AG04449 (cell line): Measurements from ENCODE around the gene CUZD1.

Source experiments
- CTCF ChIA-PET: fragments of 350-600 bp; formaldehyde crosslinking; extraction: SDS; loops from one replicate; lab custom pipeline; 2021; ENCODE audit warnings: antibody characterized with exemption; lab: Yijun Ruan, JAX
- POLR2A ChIA-PET: fragments of 400-600, 350-600 bp; formaldehyde crosslinking; extraction: SDS; loops from one replicate; lab custom pipeline; 2020; ENCODE audit warnings: antibody characterized with exemption, inconsistent platforms; lab: Yijun Ruan, JAX
- DNase-seq: peaks from one replicate; pipeline ENCODE4 v3.0.0-alpha.2; 2010; ENCODE audit warnings: low read depth, low spot score
- H3K4me3 ChIP-seq: 2 replicates; pipeline ENCODE4 v1.5.1; 2011; ENCODE audit warnings: low read depth, mild to moderate bottlenecking, control low read depth, low read length
- CTCF ChIP-seq: IDR thresholded peaks from one replicate; pipeline ENCODE4 v1.5.1; 2011; ENCODE audit warnings: mild to moderate bottlenecking, moderate library complexity, low read length, control low read depth, inconsistent platforms; ENCODE audit not compliant: insufficient read depth; ENCODE audit errors: missing control alignments

Gene CUZD1

GRCh38 chr10:122845783-122846332, at the start of gene CUZD1:
TSS of gene CUZD1 (minus strand) at chr10:122845857. CDS start at chr10:122845843, 14 bp downstream.
- ChIA-PET POLR2A (no interaction called here), CTCF (no interaction called here)
- no peak for DNase-seq
- no peak for TF ChIP-seq CTCF
- no peak within 1 kb of the TSS for H3K4me3 ChIP-seq

GRCh38 chr10:122894261-122894944, 48.7 kb upstream of the CUZD1 start:
- no peak for DNase-seq
- no peak overlapping the region for H3K4me3 ChIP-seq
- TF ChIP-seq CTCF: no peak
- ChIA-PET CTCF (no interaction called here), POLR2A (interaction anchor here (0.6 kb wide), 1 partner anchor 73 kb away, joined by 3 read pairs; no protein-coding TSS in a partner anchor)

DNA sequence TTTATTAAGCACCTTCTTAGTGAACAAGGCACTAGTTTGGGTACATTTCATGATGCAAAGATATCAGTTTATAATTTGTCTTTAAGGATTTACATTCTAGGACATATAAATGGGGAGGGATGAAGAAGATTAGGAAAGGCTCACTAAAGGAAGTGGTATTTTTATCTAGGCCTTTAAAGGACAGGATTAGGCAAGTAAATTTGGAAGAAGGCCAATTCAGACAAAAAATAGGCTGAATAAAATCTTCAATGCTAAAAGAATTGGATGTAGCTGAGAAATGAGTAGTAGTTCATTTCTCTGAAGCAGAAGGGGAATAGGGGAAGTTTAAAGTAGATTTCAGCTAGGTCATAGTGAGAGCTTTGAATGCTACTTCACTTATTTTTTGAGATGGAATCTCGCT, 38.5 kb upstream of the CUZD1 start:
- no peak for DNase-seq
- POLR2A ChIA-PET: no interaction called here

DNA sequence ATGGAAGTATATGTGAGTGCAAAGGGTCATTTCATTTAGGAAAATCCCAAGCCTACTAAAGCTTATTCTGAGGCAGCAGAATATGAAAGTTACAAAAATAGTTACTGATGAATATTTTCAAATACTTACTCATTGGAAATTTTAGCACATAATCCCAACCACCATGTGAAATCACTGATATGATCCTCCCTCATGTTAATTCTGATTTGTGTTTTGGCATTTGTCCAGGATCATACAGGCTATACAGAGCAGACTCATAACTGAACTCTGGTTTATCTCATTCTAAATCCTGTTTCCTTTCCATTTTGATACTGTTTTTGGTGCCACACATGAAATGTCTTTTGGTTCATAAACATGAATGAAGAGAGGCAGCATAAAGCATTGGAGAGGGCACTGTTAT, 37.1 kb upstream of the CUZD1 start:
- CTCF ChIA-PET: no interaction called here
- POLR2A ChIA-PET: no interaction called here
- no peak overlapping the region for H3K4me3 ChIP-seq
- no peak for DNase-seq
- TF ChIP-seq CTCF: no peak

More for the DNA sequence above, 38.5 kb upstream of the CUZD1 start:
- no peak for TF ChIP-seq CTCF
- CTCF ChIA-PET: no interaction called here
- no peak overlapping the region for H3K4me3 ChIP-seq

DNA sequence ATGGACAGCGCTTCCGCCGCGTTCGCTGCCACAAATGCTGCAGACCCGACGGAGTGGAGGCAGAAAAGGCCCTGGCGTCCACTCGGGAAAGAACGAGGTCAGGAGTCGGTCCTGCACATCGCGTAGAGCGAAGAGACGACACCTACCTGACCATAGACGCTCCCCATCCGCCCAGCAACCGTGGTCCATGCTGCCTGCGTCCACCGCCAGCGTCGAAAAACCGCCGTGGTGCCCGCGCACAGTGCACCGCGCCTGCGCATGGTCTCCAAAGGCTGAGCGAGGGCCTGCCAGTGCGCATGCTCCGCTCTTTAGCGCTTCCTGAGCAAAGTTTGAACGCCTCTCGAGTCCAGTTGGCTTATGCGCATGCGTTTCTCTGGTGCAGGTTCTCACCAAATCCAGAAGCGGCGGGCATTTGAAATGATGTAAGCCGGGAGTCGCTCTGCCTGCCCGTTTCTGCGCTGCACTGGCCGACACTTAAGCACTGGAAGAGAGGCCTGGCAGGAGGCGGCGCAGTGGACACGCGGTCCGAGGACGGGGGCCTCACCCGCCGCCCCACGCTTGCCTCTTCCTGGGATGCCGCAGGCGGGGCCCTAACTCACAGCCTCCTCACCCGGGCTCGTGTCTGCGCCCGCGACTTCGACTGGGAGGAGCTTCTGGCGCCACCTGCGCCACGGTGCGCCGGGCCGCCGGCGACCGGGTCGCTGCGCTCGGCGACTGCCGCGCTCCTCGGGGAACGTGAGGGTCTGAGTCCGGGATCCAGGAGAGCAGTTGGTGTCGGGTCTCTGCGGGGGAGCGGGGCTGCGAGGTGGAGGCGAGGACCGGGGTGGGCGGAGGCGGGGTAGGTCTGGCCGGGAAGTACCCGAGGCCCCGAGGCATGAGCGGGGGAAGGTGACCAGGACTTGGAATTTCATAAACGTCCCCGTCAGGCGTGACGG, 33.9 kb upstream of the CUZD1 start, which contains the start of gene FAM24B:
Gene FAM24B (minus strand): TSS at position 243 of the 935 bp plus-strand sequence. CDS start 29,066 bp downstream, outside the sequence.
- DNase-seq: peak; percentile 84
- ChIA-PET CTCF (no interaction called here), POLR2A (no interaction called here)
- peak within 1 kb of the TSS; percentile 75 for H3K4me3 ChIP-seq
- TF ChIP-seq CTCF: no peak

DNA sequence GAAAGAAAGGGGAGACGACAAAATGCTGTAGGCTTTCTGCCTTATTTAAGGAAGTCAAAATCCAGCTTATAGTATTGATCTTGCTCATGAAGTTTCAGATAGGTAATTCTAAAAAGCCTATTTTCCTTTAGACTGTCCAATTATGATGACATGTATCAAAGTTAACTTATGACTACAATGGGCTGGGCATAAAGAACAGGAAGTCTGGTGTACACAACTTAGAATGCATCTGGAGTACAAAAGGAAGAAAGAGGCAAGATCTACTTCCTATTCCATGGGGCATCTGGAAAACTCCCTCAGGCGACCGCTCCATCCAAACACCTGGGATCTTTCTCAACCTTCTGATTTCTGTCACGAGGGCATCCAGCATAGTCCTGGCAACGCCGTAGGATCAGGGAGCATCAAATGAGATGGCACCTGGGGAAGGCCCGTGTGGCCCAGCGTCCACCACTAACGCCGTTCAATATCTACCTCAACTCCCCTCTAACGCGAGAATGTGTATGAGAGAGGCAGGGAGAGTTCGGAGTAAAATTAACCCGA, 33.2 kb upstream of the CUZD1 start:
- DNase-seq: no peak
- H3K4me3 ChIP-seq: peak overlapping the region; percentile 75
- no peak for TF ChIP-seq CTCF
- ChIA-PET POLR2A (no interaction called here), CTCF (no interaction called here)
